ENCODE results near the gene DIO1. TPM values are rescaled to one million over a fixed set of nuclear protein-coding genes. Genes with fewer than 3 reads are reported as not detected.

Gene DIO1
- total RNA-seq, 1 experiment from 2014 or later: not detected

DNA sequence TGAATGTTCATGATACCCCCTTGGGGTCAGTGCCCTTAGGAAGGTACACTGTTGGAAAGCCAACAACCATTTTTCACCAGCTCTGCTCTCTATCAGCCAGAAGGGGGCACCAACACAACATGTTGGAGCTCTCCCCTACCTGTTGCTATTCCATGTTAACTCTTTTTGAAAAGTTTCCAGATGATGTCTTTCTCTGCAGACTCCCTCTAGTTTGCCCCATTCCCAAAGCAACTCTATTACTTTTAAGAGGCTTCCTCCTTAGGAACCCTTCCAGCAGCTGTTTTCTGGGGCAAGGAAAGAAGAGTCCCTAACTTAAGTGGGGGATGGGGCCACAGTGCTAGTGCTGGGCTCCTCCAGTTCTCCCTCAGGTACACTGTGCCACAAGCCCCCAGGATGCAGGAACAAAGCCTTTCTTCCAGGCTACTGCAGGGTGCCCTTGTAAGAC is 33.0 kb upstream of the DIO1 start:
- CTCF ChIA-PET: interaction anchor here (0.6 to 1.6 kb wide), 7 partner anchors 8 to 546 kb away, joined by 3 to 23 read pairs (median 6); partner anchors contain the start of genes IFT25 and LRRC42
- Mint-ChIP-seq H3K27ac (ENCODE audit: unreplicated experiment) (no peak overlapping the region), H3K9me3 (ENCODE audit: low read depth, unreplicated experiment) (no peaks in the 10 kb centered on the region), H3K4me3 (ENCODE audit: low read depth, unreplicated experiment) (no peak overlapping the region), H3K27me3 (ENCODE audit: unreplicated experiment) (no peaks in the 10 kb centered on the region), H3K36me3 (ENCODE audit: insufficient read depth, unreplicated experiment) (peaks cover 3% of the 10 kb centered on the region), H3K4me1 (ENCODE audit: low read depth, unreplicated experiment) (no peaks in the 10 kb centered on the region)
- peak; percentile 45 for DNase-seq
- intact Hi-C loops (cut with micrococcal nuclease; ENCODE audit: unreplicated experiment): loop anchor here (1.0 to 2.0 kb wide), 2 partner anchors 88 to 98 kb away; no protein-coding TSS in a partner anchor
- TF ChIP-seq, protein P1, sequence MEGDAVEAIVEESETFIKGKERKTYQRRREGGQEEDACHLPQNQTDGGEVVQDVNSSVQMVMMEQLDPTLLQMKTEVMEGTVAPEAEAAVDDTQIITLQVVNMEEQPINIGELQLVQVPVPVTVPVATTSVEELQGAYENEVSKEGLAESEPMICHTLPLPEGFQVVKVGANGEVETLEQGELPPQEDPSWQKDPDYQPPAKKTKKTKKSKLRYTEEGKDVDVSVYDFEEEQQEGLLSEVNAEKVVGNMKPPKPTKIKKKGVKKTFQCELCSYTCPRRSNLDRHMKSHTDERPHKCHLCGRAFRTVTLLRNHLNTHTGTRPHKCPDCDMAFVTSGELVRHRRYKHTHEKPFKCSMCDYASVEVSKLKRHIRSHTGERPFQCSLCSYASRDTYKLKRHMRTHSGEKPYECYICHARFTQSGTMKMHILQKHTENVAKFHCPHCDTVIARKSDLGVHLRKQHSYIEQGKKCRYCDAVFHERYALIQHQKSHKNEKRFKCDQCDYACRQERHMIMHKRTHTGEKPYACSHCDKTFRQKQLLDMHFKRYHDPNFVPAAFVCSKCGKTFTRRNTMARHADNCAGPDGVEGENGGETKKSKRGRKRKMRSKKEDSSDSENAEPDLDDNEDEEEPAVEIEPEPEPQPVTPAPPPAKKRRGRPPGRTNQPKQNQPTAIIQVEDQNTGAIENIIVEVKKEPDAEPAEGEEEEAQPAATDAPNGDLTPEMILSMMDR (IDR thresholded peaks at IDR 0.05; ENCODE audit: unreplicated experiment): peak; percentile 75
- no TSS peak for BruUV-seq (replicated peaks)

DNA sequence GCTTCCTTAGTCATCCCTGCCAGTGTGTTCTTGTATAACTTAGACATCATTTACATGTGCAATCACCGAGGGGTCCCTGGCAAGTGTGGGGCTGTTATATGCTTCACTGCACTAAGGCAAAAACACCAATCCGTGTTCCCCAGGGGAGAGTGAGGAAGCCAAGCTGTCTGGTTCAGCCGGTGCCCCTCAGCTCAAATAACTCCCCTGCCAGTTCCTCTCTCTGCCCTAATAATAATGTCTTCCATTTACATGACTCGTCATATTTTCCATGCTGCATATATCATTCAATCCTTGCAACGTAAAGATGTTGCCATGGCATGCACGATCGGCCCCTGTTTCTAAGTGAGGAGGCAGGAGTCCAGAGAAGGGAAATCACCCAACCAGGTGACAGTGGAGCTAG is 31.5 kb upstream of the DIO1 start:
- H3K4me3 Mint-ChIP-seq (ENCODE audit: low read depth, unreplicated experiment): no peak overlapping the region
- DNase-seq: no peak
- H3K27me3 Mint-ChIP-seq (ENCODE audit: unreplicated experiment): no peaks in the 10 kb centered on the region
- no TSS peak for BruUV-seq (replicated peaks)
- H3K9me3 Mint-ChIP-seq (ENCODE audit: low read depth, unreplicated experiment): no peaks in the 10 kb centered on the region
- TF ChIP-seq, protein P1 (IDR thresholded peaks at IDR 0.05; ENCODE audit: unreplicated experiment): no peak
- no peaks in the 10 kb centered on the region for H3K4me1 Mint-ChIP-seq (ENCODE audit: low read depth, unreplicated experiment)
- H3K27ac Mint-ChIP-seq (ENCODE audit: unreplicated experiment): no peak overlapping the region
- CTCF ChIA-PET: interaction anchor here (1.1 kb wide), 1 partner anchor 83 kb away, joined by 3 read pairs; the partner anchor contains the start of gene IFT25
- H3K36me3 Mint-ChIP-seq (ENCODE audit: insufficient read depth, unreplicated experiment): peaks cover 6% of the 10 kb centered on the region
- intact Hi-C loops (cut with micrococcal nuclease; ENCODE audit: unreplicated experiment): no loop called here

DNA sequence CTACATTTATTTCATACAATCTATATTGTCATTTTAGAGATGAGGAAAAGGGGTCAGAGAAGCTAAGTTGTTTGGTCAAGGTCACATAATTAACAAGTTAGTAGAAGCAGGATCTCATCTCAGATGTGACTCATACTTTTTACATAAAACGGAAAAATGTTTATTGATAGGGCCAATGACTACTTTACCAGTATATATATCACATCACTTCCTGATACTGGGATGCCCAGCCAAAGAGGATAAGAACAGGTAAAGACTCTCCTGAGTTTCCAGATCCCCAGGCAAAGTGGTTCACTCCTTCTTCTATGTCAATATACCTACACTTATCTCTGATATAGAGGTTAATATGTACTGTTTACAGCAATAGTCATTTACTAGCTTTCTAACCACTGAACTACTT is 25.4 kb upstream of the DIO1 start:
- H3K27me3 Mint-ChIP-seq (ENCODE audit: unreplicated experiment): no peaks in the 10 kb centered on the region
- H3K4me3 Mint-ChIP-seq (ENCODE audit: low read depth, unreplicated experiment): no peak overlapping the region
- peaks cover 10% of the 10 kb centered on the region for H3K36me3 Mint-ChIP-seq (ENCODE audit: insufficient read depth, unreplicated experiment)
- no peak for DNase-seq
- no TSS peak for BruUV-seq (replicated peaks)
- TF ChIP-seq, protein P1 (IDR thresholded peaks at IDR 0.05; ENCODE audit: unreplicated experiment): no peak
- no peaks in the 10 kb centered on the region for H3K4me1 Mint-ChIP-seq (ENCODE audit: low read depth, unreplicated experiment)
- H3K9me3 Mint-ChIP-seq (ENCODE audit: low read depth, unreplicated experiment): no peaks in the 10 kb centered on the region
- intact Hi-C loops (cut with micrococcal nuclease; ENCODE audit: unreplicated experiment): no loop called here
- CTCF ChIA-PET: interaction anchor here (1.1 to 2.2 kb wide), 2 partner anchors 8 to 91 kb away, joined by 3 to 11 read pairs; no protein-coding TSS in a partner anchor
- H3K27ac Mint-ChIP-seq (ENCODE audit: unreplicated experiment): no peak overlapping the region

DNA sequence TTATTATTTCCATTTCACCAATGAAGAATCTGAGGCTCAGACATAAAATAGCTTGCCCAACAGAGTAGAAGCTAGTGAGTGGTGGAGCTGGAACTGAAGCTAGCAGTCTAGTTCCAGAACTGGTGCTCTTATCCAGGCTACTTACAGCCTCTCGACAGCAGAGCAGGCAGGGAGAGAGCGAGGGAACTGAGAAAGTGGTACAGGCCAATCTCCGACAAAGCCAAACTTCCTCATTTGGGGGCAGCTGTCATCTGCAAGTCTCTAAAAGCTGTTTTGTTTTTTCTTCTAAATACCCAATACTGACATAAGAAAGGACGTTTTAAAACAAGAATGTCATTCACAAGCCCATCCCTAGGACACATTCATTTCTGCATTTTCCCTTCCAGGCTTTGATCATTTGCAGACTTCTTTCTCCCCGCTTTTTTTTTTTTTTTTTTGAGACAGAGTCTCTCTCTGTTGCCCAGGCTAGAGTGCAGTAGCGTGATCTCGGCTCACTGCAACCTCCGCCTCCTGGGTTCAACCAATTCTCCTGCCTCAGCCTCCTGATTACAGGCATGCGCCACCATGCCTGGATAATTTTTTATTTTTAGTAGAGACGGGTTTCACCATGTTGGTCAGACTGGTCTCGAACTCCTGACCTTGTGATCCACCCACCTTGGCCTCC is 24.4 kb upstream of the DIO1 start:
- Mint-ChIP-seq H3K9me3 (ENCODE audit: low read depth, unreplicated experiment) (no peaks in the 10 kb centered on the region), H3K4me1 (ENCODE audit: low read depth, unreplicated experiment) (no peaks in the 10 kb centered on the region), H3K27me3 (ENCODE audit: unreplicated experiment) (no peaks in the 10 kb centered on the region), H3K36me3 (ENCODE audit: insufficient read depth, unreplicated experiment) (peaks cover 10% of the 10 kb centered on the region), H3K27ac (ENCODE audit: unreplicated experiment) (no peak overlapping the region), H3K4me3 (ENCODE audit: low read depth, unreplicated experiment) (no peak overlapping the region)
- TF ChIP-seq, protein P1 (IDR thresholded peaks at IDR 0.05; ENCODE audit: unreplicated experiment): no peak
- intact Hi-C loops (cut with micrococcal nuclease; ENCODE audit: unreplicated experiment): no loop called here
- CTCF ChIA-PET: interaction anchor here (1.0 to 2.2 kb wide), 3 partner anchors 9 to 90 kb away, joined by 3 to 11 read pairs (median 3); no protein-coding TSS in a partner anchor
- BruUV-seq (replicated peaks): no TSS peak
- no peak for DNase-seq

Data from Calu3 (cell line).